H1 (cell line): ENCODE results near the gene LDB1. TPM values are rescaled to one million over a fixed set of nuclear protein-coding genes. Genes with fewer than 3 reads are reported as not detected.

Experiments used
- ATF2 ChIP-seq: IDR thresholded peaks from 2 replicates; pipeline ENCODE4 v1.6.1; 2012; ENCODE audit warnings: low read length, inconsistent platforms
- EGR1 ChIP-seq: IDR thresholded peaks from 2 replicates; pipeline ENCODE4 v1.6.1; 2011; ENCODE audit warnings: low read depth, low read length, borderline replicate concordance
- JUN ChIP-seq: IDR thresholded peaks from 2 replicates; pipeline ENCODE4 v1.6.1; 2011; ENCODE audit warnings: low read depth, mild to moderate bottlenecking, improper control_type of control experiment, low read length
- JUND ChIP-seq: IDR thresholded peaks from 2 replicates; pipeline ENCODE4 v1.6.1; 2011; ENCODE audit warnings: mild to moderate bottlenecking, improper control_type of control experiment, low read length
- polyA plus RNA-seq, 7 experiments: library from polyadenylated mRNA; depleted of rRNA in 3 of 7; stranded (reverse) in 5 of 7; unstranded in 2 of 7; fragments of >200 nt in 5 of 7; fragments of 200-250 nt in 2 of 7; gene quantifications; 1 replicate in 5 of 7; 2 replicates in 1 of 7; 4 replicates in 1 of 7; pipeline versions ENCODE4 v1.2.1 to v1.2.3, GENCODE V29; 2011 to 2013; ENCODE audit warnings: missing spikeins in 2 of 7, mixed read lengths in 2 of 7
- total RNA-seq: library from RNA; stranded (reverse); fragmentation: NEBNext Ultra II Directional; extraction: Animal tissue kit (Norgen Biotek cat#: 25700); gene quantifications from 2 replicates; pipeline ENCODE4 v1.2.1, GENCODE V29; 2021

The LDB1 gene
- total and polyA plus RNA-seq, 2 of the 8 experiments (the other 6 are each of a cell fraction or from before 2014, with no cell fraction given) = 88.4 to 138 TPM

GRCh38 chr10:102148275-102148674, 28.1 kb upstream of the LDB1 start (continued):
- TF ChIP-seq JUND (no peak), ATF2 (no peak), EGR1 (no peak), JUN (no peak)
